DND-41 (cell line): ENCODE data around the gene DPF3.

Source experiments
- CTCF ChIP-seq: IDR thresholded peaks from 2 replicates; pipeline ENCODE4 v1.5.1; 2012; ENCODE audit warnings: borderline replicate concordance, low read length, moderate library complexity, mild to moderate bottlenecking; ENCODE audit not compliant: poor library complexity, severe bottlenecking; ENCODE audit errors: extremely low read depth
- EZH2 ChIP-seq: IDR thresholded peaks from 3 replicates; pipeline ENCODE4 v1.6.1; 2012; ENCODE audit warnings: borderline replicate concordance, low read depth, mild to moderate bottlenecking, moderate library complexity, low read length, inconsistent platforms; ENCODE audit not compliant: severe bottlenecking

GRCh38 chr14:72833174-72833573 is 60.7 kb downstream of the DPF3 start:
- TF ChIP-seq CTCF: no peak
- TF ChIP-seq EZH2: no peak
